ENCODE results near the gene CAPRIN1.

Gene CAPRIN1

DNA sequence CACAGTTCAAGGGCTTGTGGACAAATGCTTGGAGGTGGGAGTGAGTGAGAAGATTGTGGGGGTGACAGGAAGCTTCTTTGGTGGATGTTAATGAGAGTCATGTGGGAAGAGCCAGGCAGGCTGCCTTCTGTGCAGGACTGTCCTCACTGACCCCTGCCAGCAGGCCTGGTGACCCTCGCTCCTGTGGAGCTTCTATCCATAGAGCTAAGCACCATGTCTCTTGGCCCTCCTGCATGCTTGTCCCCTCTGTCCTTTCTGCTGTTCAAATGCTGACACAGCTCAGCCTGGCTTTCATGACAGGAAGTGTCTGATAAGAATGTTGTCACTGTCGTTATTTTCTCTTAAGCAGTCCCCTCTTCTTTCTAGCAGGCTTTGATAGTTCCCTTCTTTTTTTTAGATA lies 91.5 kb downstream of the CAPRIN1 start:
- no peak for DNase-seq (ENCODE audit: low read depth)

- DNase-seq (ENCODE audit: low read depth): no peak
Observed at GRCh38 chr11:34145073-34145472, 93.5 kb downstream of the CAPRIN1 start.

GRCh38 chr11:34145847-34146381 lies 94.4 kb downstream of the CAPRIN1 start:
- no peak for DNase-seq (ENCODE audit: low read depth)

- no peak for DNase-seq (ENCODE audit: low read depth)
Observed at GRCh38 chr11:34146411-34146810, 94.9 kb downstream of the CAPRIN1 start.

GRCh38 chr11:34146866-34147265 lies 95.3 kb downstream of the CAPRIN1 start:
- no peak for DNase-seq (ENCODE audit: low read depth)

GRCh38 chr11:34147581-34147980 lies 96.0 kb downstream of the CAPRIN1 start:
- DNase-seq (ENCODE audit: low read depth): no peak

DNA sequence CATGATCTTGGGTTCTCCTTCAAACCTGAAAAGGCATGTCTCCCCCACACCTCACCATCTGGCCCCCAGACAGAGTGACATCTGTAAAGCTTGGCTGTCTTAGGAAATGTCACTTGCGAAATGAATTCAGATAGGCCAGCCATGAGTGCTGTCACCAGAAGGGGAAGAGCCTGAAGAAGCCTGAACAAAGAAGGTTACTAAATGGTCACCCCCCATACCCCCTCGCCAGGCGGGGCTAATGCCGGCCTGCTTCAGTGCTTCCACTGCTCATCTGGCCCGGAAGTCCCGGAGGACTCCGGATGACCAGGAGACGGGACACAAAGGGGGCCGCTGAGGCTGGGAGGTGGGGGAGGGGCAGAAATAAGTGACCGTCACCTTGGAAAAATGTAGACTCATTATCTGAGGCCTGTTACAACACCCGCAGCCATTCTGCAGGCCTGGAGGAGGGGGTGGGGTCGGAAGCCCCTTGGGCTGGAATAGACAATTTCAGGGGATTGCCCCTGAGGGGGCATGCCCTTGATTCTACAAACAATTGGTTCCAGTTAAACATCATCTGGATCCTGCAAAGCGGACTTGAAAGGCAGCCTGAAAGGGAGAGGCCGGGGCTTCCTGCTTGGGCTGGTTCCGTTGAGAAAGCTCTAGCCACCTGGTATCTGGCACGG lies 97.1 kb downstream of the CAPRIN1 start:
- no peak for DNase-seq (ENCODE audit: low read depth)

DNA sequence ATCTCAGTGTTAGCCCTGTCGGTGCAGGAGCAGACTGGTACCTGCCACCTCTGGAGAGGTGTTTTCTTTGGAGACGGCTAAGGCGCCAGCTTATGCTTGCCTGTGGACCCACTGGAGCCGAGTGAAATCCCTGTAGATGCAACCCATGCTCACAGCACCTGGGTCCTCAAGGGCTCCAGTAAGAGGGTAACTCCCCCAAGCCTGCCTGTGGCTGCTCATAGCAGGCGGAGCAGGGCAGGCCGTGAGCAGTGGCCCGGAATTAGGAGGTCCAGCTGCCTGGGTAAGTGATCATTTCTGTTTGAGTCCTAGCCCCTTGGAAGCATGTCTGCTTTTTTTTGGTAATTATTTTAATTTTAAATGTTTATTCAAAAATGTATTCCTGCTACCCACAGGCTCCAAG lies 97.7 kb downstream of the CAPRIN1 start:
- DNase-seq (ENCODE audit: low read depth): no peak

- DNase-seq (ENCODE audit: low read depth): no peak
Observed at GRCh38 chr11:34149786-34150185, 98.3 kb downstream of the CAPRIN1 start.

- DNase-seq (ENCODE audit: low read depth): no peak
Observed at GRCh38 chr11:34150494-34151151, 99.1 kb downstream of the CAPRIN1 start.

Data from activated T-helper 9 cell treated with anti-CD3 and anti-CD28 coated beads, Interleukin-2, amount 50 U/mL, for 16 hours (primary cell).